Lower leg skin (tissue), 4 donors: ENCODE measurements around the gene KCNG4. TPM values are rescaled to one million over a fixed set of nuclear protein-coding genes. Genes with fewer than 3 reads are reported as not detected.

ENCODE experiments used
- DNase-seq, 2 donors: peaks; one replicate each; pipeline ENCODE4 v3.0.0-alpha.2; 2019; ENCODE audit warnings: low spot score in 2 of 2
- H3K4me3 ChIP-seq: fragments of 200-600 bp; sonication (generic); 2 replicates; pipeline ENCODE4 v1.5.1; 2017; ENCODE audit warnings: mild to moderate bottlenecking, low read depth; ENCODE audit not compliant: poor library complexity, severe bottlenecking
- POLR2A ChIP-seq, 2 donors: fragments of 450-650 bp; IDR thresholded peaks; one replicate each; pipeline ENCODE4 v1.6.1; 2016 to 2017; ENCODE audit warnings: antibody characterized with exemption in 2 of 2, mild to moderate bottlenecking in 1 of 2, moderate library complexity in 1 of 2
- WGBS, 2 donors: methylation state at CpG; one replicate each; pipeline ENCODE4 v1.1.5; 2018; 5-methylcytosine and 5-hydroxymethylcytosine counted together
- intact Hi-C: fragments of 100-400 bp; cut with DNase I; formaldehyde crosslinking; loops from one replicate; pipeline ENCODE4 v1.15.0; 2023; ENCODE audit warnings: low total_unique reads
- total RNA-seq, 4 donors: library from RNA; depleted of rRNA; stranded (reverse); fragments of >200 nt; gene quantifications; one replicate each; pipeline ENCODE4 v1.1.0, GENCODE V29; 2016
- TF ChIP-seq, protein P1 (sequence below), 3 donors: fragments of 450-650 bp; IDR thresholded peaks; one replicate each; pipeline ENCODE4 v1.5.1; 2016; ENCODE audit warnings: antibody characterized with exemption in 3 of 3, mild to moderate bottlenecking in 3 of 3, moderate library complexity in 2 of 3

The KCNG4 gene
- total RNA-seq, 4 donors from 2014 or later, result not detected

GRCh38 chr16:84282533-84282932, 42.7 kb upstream of the KCNG4 start:
- TF ChIP-seq, protein P1, sequence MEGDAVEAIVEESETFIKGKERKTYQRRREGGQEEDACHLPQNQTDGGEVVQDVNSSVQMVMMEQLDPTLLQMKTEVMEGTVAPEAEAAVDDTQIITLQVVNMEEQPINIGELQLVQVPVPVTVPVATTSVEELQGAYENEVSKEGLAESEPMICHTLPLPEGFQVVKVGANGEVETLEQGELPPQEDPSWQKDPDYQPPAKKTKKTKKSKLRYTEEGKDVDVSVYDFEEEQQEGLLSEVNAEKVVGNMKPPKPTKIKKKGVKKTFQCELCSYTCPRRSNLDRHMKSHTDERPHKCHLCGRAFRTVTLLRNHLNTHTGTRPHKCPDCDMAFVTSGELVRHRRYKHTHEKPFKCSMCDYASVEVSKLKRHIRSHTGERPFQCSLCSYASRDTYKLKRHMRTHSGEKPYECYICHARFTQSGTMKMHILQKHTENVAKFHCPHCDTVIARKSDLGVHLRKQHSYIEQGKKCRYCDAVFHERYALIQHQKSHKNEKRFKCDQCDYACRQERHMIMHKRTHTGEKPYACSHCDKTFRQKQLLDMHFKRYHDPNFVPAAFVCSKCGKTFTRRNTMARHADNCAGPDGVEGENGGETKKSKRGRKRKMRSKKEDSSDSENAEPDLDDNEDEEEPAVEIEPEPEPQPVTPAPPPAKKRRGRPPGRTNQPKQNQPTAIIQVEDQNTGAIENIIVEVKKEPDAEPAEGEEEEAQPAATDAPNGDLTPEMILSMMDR (IDR thresholded peaks at IDR 0.05), result no peak
- TF ChIP-seq POLR2A (IDR thresholded peaks at IDR 0.05), result no peak
- H3K4me3 ChIP-seq, result no peak overlapping the region
- 60 to 76% methylated on average over 5 to 6 of the region's 6 CpGs for WGBS, 2 donors
- no peak for DNase-seq
- intact Hi-C loops, result no loop called here

DNA sequence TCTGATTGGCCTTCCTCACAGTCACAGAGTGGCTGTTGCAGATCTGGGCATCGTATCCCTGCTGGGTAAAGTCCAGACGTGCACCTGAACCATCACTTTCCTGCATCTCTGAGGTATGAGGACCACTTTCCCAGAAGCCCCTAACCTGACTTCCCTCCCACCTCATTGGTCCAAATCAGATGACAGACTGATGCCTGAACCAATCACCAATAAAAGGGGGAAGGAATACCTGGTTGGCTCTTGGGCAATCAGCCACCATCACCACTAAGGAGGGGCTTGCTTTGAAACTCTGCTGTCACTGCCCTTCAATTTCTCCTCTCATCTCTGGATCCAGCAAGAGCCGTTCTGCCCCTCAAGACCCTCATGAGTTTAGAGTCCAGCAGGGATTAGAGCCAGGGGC, 41.3 kb upstream of the KCNG4 start:
- intact Hi-C loops, result no loop called here
- TF ChIP-seq POLR2A (IDR thresholded peaks at IDR 0.05), result no peak
- TF ChIP-seq, protein P1 (IDR thresholded peaks at IDR 0.05), result no peak
- 83 to 84% methylated on average over 3 of the region's 3 CpGs for WGBS, 2 donors
- H3K4me3 ChIP-seq, result no peak overlapping the region
- no peak for DNase-seq

GRCh38 chr16:84279881-84280280, 40.1 kb upstream of the KCNG4 start:
- no peak overlapping the region for H3K4me3 ChIP-seq
- TF ChIP-seq POLR2A (IDR thresholded peaks at IDR 0.05), result no peak
- TF ChIP-seq, protein P1 (IDR thresholded peaks at IDR 0.05), result no peak
- 88% methylated on average over 12 of the region's 12 CpGs for WGBS, 2 donors
- no peak for DNase-seq
- intact Hi-C loops, result loop anchor here (10.0 kb wide), 1 partner anchor 205 kb away; no protein-coding TSS in a partner anchor

DNA sequence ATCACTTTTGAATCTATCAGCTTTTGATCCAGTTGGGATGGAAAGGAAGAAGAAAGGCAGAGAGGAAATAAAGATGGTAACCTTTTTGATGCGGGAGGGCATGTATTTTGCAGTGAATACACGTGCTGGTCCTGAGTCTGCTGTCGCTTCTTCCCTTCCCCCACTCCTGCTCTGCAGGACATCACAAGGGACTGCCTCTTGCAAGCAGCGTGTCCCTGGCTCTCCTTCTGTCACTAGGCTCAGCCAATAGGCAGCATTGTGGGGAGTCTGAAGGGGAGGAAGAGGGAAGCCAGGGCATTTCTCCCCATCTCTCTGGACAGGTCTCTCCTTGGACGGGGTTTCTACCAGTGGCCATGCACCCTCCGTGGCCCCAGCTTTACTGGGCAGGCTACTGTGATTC, 39.2 kb upstream of the KCNG4 start:
- intact Hi-C loops, result loop anchor here (10.0 kb wide), 1 partner anchor 206 kb away; no protein-coding TSS in a partner anchor
- DNase-seq, result no peak
- no peak overlapping the region for H3K4me3 ChIP-seq
- TF ChIP-seq POLR2A (IDR thresholded peaks at IDR 0.05), result no peak
- TF ChIP-seq, protein P1 (IDR thresholded peaks at IDR 0.05), result no peak
- WGBS, 2 donors, result 73 to 77% methylated on average over 6 of the region's 6 CpGs

GRCh38 chr16:84278333-84278732, 38.5 kb upstream of the KCNG4 start:
- 92 to 94% methylated on average over 12 of the region's 12 CpGs for WGBS, 2 donors
- DNase-seq, result no peak
- no peak overlapping the region for H3K4me3 ChIP-seq
- TF ChIP-seq, protein P1 (IDR thresholded peaks at IDR 0.05), result no peak
- TF ChIP-seq POLR2A (IDR thresholded peaks at IDR 0.05), result no peak
- intact Hi-C loops, result loop anchor here (10.0 kb wide), 1 partner anchor 206 kb away; no protein-coding TSS in a partner anchor

DNA sequence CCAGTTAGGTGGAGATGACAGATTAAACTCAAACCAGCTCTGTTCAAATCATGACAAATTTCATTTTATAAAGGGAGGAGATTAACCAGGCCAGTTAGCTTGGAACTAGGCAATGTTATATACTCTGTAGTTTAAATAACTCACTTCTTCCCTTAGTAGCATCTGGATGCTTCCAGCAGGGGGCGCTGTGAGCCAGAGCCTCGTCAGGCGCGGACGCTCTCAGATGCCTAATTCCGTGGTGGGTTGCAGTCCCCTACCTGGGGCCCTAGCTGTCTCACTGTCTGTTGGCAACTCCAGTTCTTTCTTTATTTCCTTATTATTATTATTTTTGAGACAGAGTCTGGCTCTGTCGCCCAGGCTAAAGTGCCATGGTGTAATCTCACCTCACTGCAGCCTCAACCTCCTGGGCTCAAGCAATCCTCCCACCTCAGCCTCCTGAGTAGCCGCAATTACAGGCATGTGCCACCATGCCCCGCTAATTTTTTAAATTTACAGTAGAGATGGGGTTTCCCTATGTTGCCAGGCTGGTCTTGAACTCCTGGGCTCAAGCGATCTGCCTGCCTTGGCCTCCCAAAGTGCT, 37.5 kb upstream of the KCNG4 start:
- 36 to 37% methylated on average over 10 of the region's 10 CpGs for WGBS, 2 donors
- peak; percentile 46 to 89 for DNase-seq
- intact Hi-C loops, result loop anchor here (10.0 kb wide), 1 partner anchor 207 kb away; no protein-coding TSS in a partner anchor
- H3K4me3 ChIP-seq, result no peak overlapping the region
- TF ChIP-seq, protein P1 (IDR thresholded peaks at IDR 0.05), result no peak
- TF ChIP-seq POLR2A (IDR thresholded peaks at IDR 0.05), result no peak
